A375 (cell line): Measurements from ENCODE around the gene MYO3B. TPM values are rescaled to one million over a fixed set of nuclear protein-coding genes. Genes with fewer than 3 reads are reported as not detected.

Experiments
- small RNA-seq: library from RNA; depleted of rRNA; stranded (forward); fragments of <200 nt; gene quantifications from one replicate; pipeline ENCODE3, GENCODE V24; 2014
- total RNA-seq: library from RNA; depleted of rRNA; stranded (reverse); fragments of >200 nt; shearing (Covaris generic); gene quantifications from 2 replicates; pipeline ENCODE4 v1.2.3, GENCODE V29; 2014; rRNA removed

Gene MYO3B, protein sequence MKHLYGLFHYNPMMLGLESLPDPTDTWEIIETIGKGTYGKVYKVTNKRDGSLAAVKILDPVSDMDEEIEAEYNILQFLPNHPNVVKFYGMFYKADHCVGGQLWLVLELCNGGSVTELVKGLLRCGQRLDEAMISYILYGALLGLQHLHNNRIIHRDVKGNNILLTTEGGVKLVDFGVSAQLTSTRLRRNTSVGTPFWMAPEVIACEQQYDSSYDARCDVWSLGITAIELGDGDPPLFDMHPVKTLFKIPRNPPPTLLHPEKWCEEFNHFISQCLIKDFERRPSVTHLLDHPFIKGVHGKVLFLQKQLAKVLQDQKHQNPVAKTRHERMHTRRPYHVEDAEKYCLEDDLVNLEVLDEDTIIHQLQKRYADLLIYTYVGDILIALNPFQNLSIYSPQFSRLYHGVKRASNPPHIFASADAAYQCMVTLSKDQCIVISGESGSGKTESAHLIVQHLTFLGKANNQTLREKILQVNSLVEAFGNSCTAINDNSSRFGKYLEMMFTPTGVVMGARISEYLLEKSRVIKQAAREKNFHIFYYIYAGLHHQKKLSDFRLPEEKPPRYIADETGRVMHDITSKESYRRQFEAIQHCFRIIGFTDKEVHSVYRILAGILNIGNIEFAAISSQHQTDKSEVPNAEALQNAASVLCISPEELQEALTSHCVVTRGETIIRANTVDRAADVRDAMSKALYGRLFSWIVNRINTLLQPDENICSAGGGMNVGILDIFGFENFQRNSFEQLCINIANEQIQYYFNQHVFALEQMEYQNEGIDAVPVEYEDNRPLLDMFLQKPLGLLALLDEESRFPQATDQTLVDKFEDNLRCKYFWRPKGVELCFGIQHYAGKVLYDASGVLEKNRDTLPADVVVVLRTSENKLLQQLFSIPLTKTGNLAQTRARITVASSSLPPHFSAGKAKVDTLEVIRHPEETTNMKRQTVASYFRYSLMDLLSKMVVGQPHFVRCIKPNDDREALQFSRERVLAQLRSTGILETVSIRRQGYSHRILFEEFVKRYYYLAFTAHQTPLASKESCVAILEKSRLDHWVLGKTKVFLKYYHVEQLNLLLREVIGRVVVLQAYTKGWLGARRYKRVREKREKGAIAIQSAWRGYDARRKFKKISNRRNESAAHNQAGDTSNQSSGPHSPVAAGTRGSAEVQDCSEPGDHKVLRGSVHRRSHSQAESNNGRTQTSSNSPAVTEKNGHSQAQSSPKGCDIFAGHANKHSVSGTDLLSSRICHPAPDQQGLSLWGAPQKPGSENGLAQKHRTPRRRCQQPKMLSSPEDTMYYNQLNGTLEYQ (N-terminal part only)
- total RNA-seq, result not detected in 2 replicates

DNA sequence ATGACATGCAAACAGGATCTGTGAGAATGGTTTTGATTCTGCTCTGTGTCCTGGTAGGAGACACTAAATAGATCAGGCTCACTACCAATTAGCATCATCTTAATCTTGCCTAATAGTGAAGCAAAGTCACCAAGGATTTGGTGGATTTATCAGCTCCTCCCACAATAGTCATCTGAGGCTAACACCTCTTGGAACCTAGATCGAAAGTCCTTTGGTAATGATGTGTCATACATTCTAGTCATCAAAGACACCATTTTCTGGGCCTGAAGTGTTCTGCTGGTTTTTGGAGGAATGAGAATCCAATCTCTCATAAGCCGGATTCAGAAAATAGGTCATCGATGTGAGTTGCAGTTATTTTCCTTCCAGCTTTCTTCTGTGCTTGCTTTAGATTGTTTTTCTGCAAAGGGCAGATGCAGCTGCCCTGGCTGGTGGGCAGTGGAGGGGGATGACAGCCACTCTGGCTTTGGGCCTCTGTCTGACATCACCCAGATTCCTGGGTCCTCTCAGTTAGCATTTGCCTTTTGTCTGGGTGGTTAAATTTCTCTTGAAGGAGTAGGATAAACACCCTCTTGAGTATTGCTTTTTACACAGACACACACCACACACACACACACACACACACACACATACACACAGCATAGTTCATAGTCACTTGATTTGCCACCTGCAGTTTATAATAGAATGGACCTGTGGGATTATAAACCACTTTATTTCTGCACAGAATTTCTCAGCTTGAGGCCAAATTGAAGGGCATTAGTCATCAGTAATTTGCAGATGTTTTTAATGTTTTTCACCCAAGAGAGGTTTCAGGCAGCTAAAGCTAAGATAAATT, at the start of gene MYO3B:
TSS of gene MYO3B (plus strand) at position 198 of the 832 bp plus-strand sequence. CDS start at position 339, 141 bp downstream.

Small RNA genes within 50 kb of the gene (small RNA-seq; reads per million reads assigned to genes)
- not detected for gene RF02271
